ENCODE data around the gene SPEF1.

DNA sequence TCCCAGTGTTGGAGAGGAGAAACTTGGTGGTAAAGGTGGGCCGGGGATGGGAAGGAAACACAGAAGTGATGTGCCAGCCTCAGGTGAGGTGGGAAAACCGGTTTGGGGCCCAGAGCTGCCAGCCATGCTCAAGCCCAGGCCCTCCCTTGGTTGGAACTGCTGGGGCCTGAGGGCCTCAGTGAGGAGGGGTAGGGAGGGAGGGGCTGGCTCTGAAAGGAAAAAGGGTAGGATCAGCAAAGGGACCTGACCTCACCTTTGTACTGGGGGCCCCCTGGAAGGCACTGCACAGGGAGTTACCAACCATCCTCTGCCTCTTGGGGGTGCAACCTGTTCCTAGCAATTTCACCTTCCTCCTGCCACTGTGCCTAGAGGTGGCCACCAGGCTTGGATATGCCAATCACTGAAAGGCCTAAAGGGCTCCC, 1.8 kb upstream of the SPEF1 start:
- TF ChIP-seq CTCF (IDR thresholded peaks at IDR 0.05) (no peak), POLR2A (IDR thresholded peaks at IDR 0.05) (no peak), POLR2AphosphoS5 (IDR thresholded peaks at IDR 0.05) (no peak), EP300 (IDR thresholded peaks at IDR 0.05) (no peak)

Data from suprapubic skin (tissue), 4 donors.